GM19372 (cell line): ENCODE data around the gene SRPK1.

Experiments used
- ATAC-seq: cut with Tn5 transposase; IDR thresholded peaks from one replicate; pipeline ENCODE4 v1.9.1; 2021; ENCODE audit warnings: mild to moderate bottlenecking, low read depth, moderate library complexity; ENCODE audit not compliant: unreplicated experiment

SRPK1 gene

DNA sequence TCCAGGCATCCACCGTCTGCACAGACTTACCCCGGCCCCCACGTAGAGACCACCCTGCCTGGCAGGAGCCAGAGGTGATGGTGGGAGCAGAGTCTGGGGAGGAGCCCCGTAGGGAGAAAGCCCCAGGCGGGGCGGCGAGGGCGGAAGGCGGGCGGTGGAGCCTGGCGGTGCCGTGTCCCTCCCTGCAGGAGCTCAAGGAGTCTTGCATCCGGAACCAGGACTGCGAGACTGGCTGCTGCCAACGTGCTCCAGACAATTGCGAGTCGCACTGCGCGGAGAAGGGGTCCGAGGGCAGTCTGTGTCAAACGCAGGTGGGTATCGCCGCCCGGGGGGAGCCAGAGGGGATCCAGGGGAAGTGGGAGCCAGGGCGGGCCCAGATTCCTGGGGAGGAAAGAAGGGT lies 134.1 kb downstream of the SRPK1 start:
- ATAC-seq: no peak

GRCh38 chr6:35786272-35786671 lies 134.6 kb downstream of the SRPK1 start:
- no peak for ATAC-seq

GRCh38 chr6:35784200-35784599 lies 136.7 kb downstream of the SRPK1 start:
- no peak for ATAC-seq
